HFF-Myc (cell line): ENCODE results near the gene VPS50.

ENCODE experiments used
- DNase-seq: peaks from one replicate; pipeline ENCODE4 v3.0.0-alpha.2; 2011; ENCODE audit warnings: low read depth; ENCODE audit errors: extremely low read depth
- H3K4me3 ChIP-seq: replicated peaks from 2 replicates; pipeline ENCODE4 v1.5.1; 2011; ENCODE audit warnings: low read depth, mild to moderate bottlenecking, control low read depth, low read length
- CTCF ChIP-seq: IDR thresholded peaks from 2 replicates; pipeline ENCODE4 v1.5.1; 2012; ENCODE audit warnings: mild to moderate bottlenecking, low read depth, low read length, control low read depth; ENCODE audit errors: missing control alignments

Gene VPS50

GRCh38 chr7:93390660-93391059 lies 158.5 kb downstream of the VPS50 start:
- H3K4me3 ChIP-seq: no peak overlapping the region
- TF ChIP-seq CTCF: no peak
- DNase-seq: no peak

- no peak for DNase-seq
- TF ChIP-seq CTCF: no peak
- H3K4me3 ChIP-seq: no peak overlapping the region
Measured at GRCh38 chr7:93392984-93393383, 160.8 kb downstream of the VPS50 start.

- TF ChIP-seq CTCF: no peak
- no peak for DNase-seq
- H3K4me3 ChIP-seq: no peak overlapping the region
Measured at GRCh38 chr7:93399642-93400041, 167.5 kb downstream of the VPS50 start.

GRCh38 chr7:93402944-93403343 lies 170.8 kb downstream of the VPS50 start:
- no peak overlapping the region for H3K4me3 ChIP-seq
- TF ChIP-seq CTCF: no peak
- no peak for DNase-seq

GRCh38 chr7:93407239-93407638 lies 175.1 kb downstream of the VPS50 start:
- no peak for DNase-seq
- H3K4me3 ChIP-seq: no peak overlapping the region
- TF ChIP-seq CTCF: no peak

GRCh38 chr7:93409324-93409723 lies 177.2 kb downstream of the VPS50 start:
- H3K4me3 ChIP-seq: no peak overlapping the region
- no peak for TF ChIP-seq CTCF
- DNase-seq: no peak
